Measurements from ENCODE around the gene PSIP1.

DNA sequence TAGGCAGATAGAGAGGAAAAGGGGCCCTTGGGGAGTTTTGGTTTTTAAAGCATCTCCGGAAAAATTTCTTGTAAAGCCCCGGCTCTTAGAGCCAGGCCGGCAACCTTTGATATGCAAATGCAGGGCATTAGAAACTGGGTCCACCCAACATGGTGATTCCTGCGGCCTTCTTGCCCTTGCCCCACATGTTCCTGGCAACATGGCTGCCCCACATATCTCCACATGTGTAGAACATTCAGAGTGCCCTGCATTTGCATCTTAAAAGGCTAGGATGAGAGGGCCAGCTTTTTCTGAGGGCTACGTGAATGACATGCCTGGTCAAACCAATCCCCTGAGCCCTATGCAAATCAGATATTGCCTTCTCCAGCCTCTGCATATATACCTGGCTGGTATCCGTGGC, 93.1 kb downstream of the PSIP1 start:
- TF ChIP-seq, protein P1, sequence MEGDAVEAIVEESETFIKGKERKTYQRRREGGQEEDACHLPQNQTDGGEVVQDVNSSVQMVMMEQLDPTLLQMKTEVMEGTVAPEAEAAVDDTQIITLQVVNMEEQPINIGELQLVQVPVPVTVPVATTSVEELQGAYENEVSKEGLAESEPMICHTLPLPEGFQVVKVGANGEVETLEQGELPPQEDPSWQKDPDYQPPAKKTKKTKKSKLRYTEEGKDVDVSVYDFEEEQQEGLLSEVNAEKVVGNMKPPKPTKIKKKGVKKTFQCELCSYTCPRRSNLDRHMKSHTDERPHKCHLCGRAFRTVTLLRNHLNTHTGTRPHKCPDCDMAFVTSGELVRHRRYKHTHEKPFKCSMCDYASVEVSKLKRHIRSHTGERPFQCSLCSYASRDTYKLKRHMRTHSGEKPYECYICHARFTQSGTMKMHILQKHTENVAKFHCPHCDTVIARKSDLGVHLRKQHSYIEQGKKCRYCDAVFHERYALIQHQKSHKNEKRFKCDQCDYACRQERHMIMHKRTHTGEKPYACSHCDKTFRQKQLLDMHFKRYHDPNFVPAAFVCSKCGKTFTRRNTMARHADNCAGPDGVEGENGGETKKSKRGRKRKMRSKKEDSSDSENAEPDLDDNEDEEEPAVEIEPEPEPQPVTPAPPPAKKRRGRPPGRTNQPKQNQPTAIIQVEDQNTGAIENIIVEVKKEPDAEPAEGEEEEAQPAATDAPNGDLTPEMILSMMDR (conservative IDR thresholded peaks at IDR 0.05 in 1 of 2, IDR thresholded peaks at IDR 0.05 in 1 of 2; ENCODE audit: low read depth in 1 of 2, low read length in 2 of 2) = no peak
- no peak for TF ChIP-seq EZH2 (IDR thresholded peaks at IDR 0.05; ENCODE audit: low read length, missing control alignments)

Measured in fibroblast of lung (primary cell).